Calu3 (cell line): Measurements from ENCODE around the gene KCTD20. TPM values are rescaled to one million over a fixed set of nuclear protein-coding genes. Genes with fewer than 3 reads are reported as not detected.

ENCODE experiments used
- BruUV-seq: library from RNA; stranded (reverse); fragments of 400-500 nt; replicated peaks from 2 replicates; lab custom pipeline; 2021; lab: Mats Ljungman, UMichigan
- CTCF ChIA-PET: fragments of 300-600 bp; sonication (Branson Sonifier 250); formaldehyde crosslinking; loops from one replicate; lab custom pipeline; 2022; ENCODE audit warnings: antibody characterized with exemption; lab: Charles Lee
- DNase-seq: peaks from one replicate; pipeline ENCODE4 v3.0.0; 2022
- H3K27ac Mint-ChIP-seq: one replicate; pipeline ENCODE4 v1.8.0; 2022; ENCODE audit warnings: mixed read lengths; ENCODE audit not compliant: unreplicated experiment
- H3K27me3 Mint-ChIP-seq: one replicate; pipeline ENCODE4 v1.8.0; 2022; ENCODE audit warnings: mixed read lengths; ENCODE audit not compliant: unreplicated experiment
- H3K36me3 Mint-ChIP-seq: one replicate; pipeline ENCODE4 v1.8.0; 2022; ENCODE audit warnings: mild to moderate bottlenecking, moderate library complexity, mixed read lengths; ENCODE audit not compliant: insufficient read depth, unreplicated experiment
- H3K4me1 Mint-ChIP-seq: one replicate; pipeline ENCODE4 v1.8.0; 2022; ENCODE audit warnings: mild to moderate bottlenecking, low read depth, mixed read lengths; ENCODE audit not compliant: unreplicated experiment
- H3K4me3 Mint-ChIP-seq: one replicate; pipeline ENCODE4 v1.8.0; 2022; ENCODE audit warnings: mild to moderate bottlenecking, low read depth, moderate library complexity, mixed read lengths; ENCODE audit not compliant: unreplicated experiment
- H3K9me3 Mint-ChIP-seq: one replicate; pipeline ENCODE4 v1.8.0; 2022; ENCODE audit warnings: low read depth, mixed read lengths; ENCODE audit not compliant: unreplicated experiment
- intact Hi-C: fragments of 100-400 bp; cut with micrococcal nuclease; formaldehyde crosslinking; loops from one replicate; pipeline ENCODE4 v1.10.0; 2022; ENCODE audit not compliant: unreplicated experiment
- total RNA-seq: library from RNA; stranded (reverse); gene quantifications from 2 replicates; pipeline ENCODE4 v1.2.3, GENCODE V29; 2022
- TF ChIP-seq, protein P1 (sequence below): fragments of 200-600 bp; IDR thresholded peaks from one replicate; pipeline ENCODE4 v1.8.0; 2022; ENCODE audit warnings: antibody characterized with exemption; ENCODE audit not compliant: unreplicated experiment

KCTD20 gene
- total RNA-seq, 1 experiment from 2014 or later: 45.1 TPM

DNA sequence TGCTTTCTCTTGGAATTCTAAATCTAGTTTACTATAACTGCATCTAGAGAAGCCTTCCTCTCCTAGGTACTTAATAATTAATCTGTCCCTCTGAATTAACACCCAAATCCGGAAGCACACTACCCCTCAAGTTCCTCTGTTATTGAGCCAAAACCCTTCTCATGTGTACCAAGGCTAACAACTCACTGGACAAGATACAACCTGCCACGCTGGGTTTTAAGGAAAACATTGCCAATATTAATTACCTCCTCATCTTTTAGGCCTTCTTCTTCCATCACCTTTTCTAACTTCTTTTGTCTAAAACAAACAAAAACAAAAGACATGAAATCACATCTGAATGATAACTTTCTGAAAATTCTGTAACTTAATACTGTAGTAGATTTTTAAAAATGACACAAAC, 82.5 kb downstream of the KCTD20 start:
- no peak for DNase-seq
- BruUV-seq: no TSS peak
- intact Hi-C loops: no loop called here
- TF ChIP-seq, protein P1, sequence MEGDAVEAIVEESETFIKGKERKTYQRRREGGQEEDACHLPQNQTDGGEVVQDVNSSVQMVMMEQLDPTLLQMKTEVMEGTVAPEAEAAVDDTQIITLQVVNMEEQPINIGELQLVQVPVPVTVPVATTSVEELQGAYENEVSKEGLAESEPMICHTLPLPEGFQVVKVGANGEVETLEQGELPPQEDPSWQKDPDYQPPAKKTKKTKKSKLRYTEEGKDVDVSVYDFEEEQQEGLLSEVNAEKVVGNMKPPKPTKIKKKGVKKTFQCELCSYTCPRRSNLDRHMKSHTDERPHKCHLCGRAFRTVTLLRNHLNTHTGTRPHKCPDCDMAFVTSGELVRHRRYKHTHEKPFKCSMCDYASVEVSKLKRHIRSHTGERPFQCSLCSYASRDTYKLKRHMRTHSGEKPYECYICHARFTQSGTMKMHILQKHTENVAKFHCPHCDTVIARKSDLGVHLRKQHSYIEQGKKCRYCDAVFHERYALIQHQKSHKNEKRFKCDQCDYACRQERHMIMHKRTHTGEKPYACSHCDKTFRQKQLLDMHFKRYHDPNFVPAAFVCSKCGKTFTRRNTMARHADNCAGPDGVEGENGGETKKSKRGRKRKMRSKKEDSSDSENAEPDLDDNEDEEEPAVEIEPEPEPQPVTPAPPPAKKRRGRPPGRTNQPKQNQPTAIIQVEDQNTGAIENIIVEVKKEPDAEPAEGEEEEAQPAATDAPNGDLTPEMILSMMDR: no peak
- H3K4me1 Mint-ChIP-seq: no peaks in the 10 kb centered on the region
- no peaks in the 10 kb centered on the region for H3K27me3 Mint-ChIP-seq
- H3K4me3 Mint-ChIP-seq: no peak overlapping the region
- peaks cover 46% of the 10 kb centered on the region for H3K36me3 Mint-ChIP-seq
- no peaks in the 10 kb centered on the region for H3K9me3 Mint-ChIP-seq
- no peak overlapping the region for H3K27ac Mint-ChIP-seq
- CTCF ChIA-PET: no interaction called here

DNA sequence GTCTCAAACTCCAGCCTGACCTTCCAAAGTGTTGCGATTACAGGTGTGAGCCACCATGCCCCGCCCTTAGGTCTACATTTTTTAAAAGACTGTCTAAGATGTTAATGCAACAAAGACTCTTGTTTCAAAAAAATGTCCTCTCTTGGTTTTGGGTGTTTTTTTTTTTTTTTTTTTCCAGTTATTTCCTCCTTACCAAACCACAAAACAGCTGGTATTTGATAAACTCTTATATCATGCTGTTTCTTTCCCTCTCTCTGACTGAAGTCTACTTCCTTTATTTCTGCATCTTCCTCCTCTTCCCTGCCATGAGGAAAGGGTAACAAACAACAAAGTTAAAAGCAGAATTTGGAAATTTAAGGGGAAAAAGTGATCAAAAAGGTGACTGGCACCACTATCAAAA, 83.3 kb downstream of the KCTD20 start:
- intact Hi-C loops: no loop called here
- DNase-seq: no peak
- peaks cover 41% of the 10 kb centered on the region for H3K36me3 Mint-ChIP-seq

DNA sequence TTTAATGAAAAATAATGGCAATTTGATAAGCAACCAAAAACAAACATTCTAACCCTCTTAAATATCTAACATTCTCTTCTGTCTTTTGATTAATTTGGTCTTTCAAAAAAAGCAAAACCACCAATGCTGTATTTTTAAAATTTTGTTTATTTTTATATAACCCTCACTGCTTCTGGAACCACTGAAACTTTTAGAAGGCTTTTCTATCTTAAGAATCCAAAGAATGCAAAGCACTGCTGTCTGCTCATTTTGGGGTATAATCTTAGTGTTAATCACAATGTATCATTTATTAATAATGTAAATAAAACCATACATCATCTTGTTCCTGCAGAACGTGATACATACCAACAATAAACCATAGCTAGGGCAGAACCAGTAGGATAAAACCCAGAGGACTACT, 90.5 kb downstream of the KCTD20 start:
- CTCF ChIA-PET: no interaction called here
- no TSS peak for BruUV-seq
- no peaks in the 10 kb centered on the region for H3K4me1 Mint-ChIP-seq
- H3K4me3 Mint-ChIP-seq: no peak overlapping the region
- no peak overlapping the region for H3K27ac Mint-ChIP-seq
- DNase-seq: no peak
- TF ChIP-seq, protein P1: no peak
- intact Hi-C loops: no loop called here
- H3K9me3 Mint-ChIP-seq: no peaks in the 10 kb centered on the region
- H3K36me3 Mint-ChIP-seq: peaks cover 42% of the 10 kb centered on the region
- no peaks in the 10 kb centered on the region for H3K27me3 Mint-ChIP-seq

More for the DNA sequence above, 83.3 kb downstream of the KCTD20 start:
- TF ChIP-seq, protein P1: no peak
- Mint-ChIP-seq H3K4me1 (no peaks in the 10 kb centered on the region), H3K9me3 (no peaks in the 10 kb centered on the region), H3K4me3 (no peak overlapping the region), H3K27me3 (no peaks in the 10 kb centered on the region), H3K27ac (no peak overlapping the region)
- CTCF ChIA-PET: interaction anchor here (0.6 to 0.8 kb wide), 2 partner anchors 10 to 469 kb away, joined by 4 read pairs; no protein-coding TSS in a partner anchor
- no TSS peak for BruUV-seq

DNA sequence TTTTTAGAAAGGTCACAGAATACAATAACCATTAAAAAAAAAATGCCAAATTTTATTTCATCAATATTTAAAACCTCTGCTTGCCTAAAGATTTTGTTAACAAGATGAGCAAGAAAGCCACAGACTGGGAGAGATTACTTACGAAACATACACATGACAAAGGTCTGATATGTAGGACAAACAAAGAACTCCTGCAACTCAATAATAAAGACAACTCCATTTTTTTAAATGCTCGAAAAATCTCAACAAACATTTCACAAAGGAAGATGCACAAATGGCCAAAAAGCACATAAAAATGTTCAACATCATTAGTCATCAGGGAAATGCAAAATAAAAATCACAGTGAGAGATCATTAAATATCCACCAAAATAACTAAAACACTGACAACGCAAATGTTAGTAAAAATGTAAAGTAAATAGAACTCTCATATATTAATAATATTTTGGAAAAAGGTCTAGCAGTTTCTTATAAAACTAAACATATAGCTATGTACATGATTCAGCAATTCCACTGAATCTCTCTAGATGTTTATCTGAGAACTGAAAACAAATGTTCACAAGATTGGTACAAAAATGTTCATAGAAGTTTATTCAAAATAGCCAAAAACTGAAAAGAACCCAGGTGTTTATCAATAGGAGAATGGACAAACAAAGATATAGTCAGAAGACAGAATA, 94.2 kb downstream of the KCTD20 start:
- Mint-ChIP-seq H3K27me3 (no peaks in the 10 kb centered on the region), H3K9me3 (no peaks in the 10 kb centered on the region), H3K4me1 (no peaks in the 10 kb centered on the region), H3K36me3 (peaks cover 54% of the 10 kb centered on the region), H3K4me3 (no peak overlapping the region), H3K27ac (no peak overlapping the region)
- TF ChIP-seq, protein P1: no peak
- DNase-seq: no peak
- BruUV-seq: no TSS peak
- CTCF ChIA-PET: no interaction called here
- intact Hi-C loops: no loop called here
